Stimulated activated CD8-positive, alpha-beta memory T cell treated with anti-CD3 and anti-CD28 coated beads, Interleukin-7, amount 100 ng/mL, for 24 hours (primary cell): Measurements from ENCODE around the gene OSGIN1.

Source experiments
- DNase-seq: peaks from one replicate; pipeline ENCODE4 v3.0.0-alpha.2; 2020; ENCODE audit warnings: low read depth

OSGIN1 gene

DNA sequence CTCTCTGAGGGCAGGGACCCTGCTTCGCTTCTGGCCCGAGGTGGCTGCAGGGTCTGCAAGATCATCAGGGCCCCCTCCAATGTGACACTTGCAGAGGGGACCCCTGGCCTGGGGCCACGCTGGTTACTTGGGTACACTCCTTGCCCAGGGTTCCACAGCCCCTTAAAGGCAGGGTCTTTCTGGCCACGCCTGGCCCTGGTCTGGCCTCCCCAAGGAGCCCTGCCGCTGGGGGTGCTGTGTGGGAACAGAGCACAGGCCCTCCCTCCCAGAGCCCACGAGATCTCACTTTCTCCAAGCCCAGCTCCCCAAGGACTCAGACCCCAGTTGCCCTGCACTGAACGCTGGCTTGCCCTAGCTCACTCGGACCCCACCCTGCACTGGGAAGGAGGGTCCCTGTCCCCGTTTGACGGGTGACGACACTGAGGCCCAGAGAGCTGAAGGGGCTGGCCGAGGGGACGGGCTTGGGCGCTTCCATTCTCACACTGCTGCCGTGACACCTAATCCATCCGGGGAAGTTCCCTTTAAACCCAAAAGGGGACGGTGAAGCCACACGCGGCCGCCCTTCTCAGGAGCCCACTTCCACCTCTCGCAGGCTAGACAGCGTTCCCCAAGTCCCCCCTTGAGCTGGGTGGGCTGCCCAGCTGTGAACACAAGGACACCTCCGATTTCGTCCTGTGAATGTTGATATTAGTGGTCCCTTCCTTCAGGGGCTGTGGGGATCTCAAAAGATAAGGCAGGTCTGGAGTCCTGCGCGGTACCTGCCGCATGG lies 26.9 kb upstream of the OSGIN1 start:
- DNase-seq, result no peak

DNA sequence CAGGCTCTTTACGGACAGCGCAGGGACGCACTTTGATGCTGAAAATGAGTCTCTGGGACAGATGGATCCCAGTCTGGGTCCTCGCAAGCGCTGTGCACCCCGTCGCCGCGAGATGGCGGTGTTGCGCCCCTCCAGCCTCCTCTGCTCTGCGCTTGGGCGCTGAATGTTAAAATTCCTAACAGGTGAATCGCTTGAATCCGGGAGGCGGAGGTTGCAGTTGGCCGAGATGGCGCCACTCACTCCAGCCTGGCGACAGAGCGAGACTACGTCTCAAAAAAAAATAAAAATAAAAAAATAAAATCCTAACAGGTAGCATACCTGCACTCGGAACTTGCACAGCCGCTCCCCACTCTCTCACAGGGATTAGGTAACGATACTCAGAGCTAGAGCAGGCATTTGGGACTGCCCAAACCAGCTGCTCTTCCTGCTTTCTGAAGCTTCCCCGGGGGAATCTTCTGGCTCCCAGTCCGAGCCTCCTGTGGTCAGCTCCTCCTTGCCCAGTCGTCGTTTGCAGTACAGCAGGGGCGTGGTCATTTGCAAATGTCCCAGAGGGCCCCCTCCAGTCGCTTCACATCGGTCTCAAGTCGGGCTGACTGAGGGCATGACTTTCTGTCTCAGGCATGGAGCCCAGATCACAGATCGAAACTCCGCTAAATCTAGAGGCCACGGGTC lies 26.2 kb upstream of the OSGIN1 start:
- peak; percentile 43 for DNase-seq

DNA sequence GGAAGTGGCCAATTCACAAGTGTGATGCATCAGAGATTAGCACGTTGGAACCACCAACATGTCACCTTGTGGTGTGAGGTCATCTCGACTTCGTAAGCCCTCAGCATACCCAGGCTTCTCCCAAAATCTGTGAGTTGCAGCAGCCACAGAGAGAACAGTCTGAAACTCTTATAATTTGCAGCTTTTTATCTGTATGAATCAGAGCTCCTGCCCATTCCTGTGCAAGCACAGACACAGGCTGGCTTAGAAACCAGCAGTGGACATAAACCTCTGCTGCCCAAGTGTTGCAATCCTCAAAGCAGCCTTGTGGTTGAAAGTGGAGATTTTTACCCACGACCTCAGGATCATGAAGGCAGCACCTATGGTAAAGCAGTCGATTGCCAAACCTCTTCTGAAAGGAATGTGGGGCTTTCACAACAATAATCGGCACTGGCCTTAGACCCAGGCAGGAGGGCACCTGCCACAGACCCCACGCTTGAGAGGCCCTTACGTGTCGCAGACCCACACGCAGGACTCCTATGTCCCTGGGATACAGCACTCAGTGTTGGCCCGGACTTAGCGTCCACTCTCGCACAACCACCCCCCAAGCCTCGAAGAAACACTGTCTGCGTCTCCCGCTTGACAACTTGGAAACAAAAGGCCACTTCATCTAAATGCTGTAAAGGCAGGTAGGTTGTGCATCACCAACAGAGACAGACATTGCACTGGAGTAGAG lies 24.5 kb upstream of the OSGIN1 start:
- no peak for DNase-seq

DNA sequence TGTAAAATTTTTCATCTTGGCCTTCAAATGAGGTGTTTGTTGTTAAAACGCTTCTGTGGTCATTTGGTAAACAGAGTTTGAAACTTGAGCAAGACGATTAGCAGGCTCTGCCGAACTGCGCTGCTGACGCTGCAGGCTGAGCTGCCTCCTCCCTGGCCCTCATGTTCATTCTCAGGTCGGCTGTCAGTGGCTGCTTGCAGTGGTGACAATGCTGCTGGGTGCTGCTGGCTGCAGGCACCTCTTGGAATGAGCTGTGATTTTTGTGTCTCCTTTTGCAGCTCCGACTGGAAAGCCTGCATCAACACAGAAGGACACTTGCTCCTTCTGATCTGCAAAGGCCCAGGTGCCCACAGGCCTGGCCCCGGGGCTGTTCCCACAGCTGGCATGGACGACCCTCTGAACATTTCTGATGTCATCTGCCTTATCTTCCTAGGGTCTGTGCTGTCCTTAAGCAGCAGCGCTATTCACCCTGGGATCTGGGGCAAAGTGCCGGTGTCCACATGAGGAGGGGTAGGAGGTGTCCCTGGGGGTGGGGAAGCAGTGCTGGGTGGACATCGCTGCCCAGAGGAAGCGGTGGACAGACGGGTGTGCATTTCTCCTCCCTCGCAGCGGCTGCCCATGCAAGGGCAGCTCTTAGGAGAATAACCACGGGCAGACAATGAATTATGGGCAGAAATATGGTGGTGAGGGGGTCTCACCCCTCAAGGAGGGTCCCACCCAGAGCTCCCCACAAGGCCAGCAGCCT lies 23.1 kb upstream of the OSGIN1 start:
- DNase-seq, result no peak

DNA sequence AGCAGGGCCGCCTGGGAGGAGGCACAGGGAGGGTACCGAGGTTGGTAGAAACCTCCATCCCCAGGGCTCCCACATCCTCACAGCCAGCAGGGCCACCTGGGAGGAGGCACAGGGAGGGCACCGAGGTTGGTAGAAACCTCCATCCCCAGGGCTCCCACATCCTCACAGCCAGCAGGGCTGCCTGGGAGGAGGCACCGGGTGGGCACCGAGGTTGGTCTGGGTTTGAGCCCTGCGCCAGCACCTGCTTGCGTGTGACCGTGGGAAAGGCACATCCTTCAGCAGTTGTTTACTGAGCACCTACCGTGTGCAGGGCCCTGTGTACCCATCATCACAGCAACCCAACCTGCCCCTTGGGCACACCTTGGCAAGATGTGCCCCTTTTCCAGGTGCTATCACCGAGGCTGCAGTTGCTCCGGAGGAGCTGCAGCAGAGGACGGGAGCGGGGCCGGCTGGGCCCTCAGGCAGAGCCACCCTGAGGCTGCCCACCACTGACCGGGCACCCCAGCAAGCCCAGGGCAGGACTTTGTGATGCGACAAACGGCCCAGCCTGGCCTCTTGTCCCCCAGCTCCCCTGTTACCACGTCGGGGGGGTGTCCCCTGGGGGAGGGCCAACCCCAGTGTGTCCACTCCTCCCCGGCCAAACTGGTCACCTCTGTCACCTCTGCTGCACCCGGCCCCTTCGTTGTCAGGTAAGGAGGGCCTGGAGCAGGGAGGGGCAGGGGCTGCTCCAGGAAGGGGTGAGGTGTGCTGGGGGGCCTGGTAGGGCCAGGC lies 22.1 kb upstream of the OSGIN1 start:
- no peak for DNase-seq

DNA sequence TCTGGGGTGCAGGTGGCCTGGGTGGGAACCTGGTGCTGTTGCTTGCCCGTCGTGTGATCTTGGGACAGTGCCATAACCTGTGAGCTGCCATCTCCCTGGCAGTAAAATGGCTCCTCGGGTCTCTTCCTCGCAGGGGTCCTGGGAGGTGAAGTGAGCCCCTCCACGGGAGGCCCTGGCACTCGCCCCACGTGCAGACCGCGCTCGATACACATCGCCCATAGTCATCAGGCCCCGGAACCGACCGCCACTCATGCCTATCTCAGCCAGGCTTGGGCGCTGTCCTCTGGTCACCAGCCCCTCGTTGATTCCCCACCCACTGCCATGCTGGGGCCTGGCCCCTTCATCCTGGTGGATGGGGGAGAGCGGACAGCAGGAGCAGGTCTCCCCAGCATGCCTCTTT lies 21.5 kb upstream of the OSGIN1 start:
- no peak for DNase-seq

DNA sequence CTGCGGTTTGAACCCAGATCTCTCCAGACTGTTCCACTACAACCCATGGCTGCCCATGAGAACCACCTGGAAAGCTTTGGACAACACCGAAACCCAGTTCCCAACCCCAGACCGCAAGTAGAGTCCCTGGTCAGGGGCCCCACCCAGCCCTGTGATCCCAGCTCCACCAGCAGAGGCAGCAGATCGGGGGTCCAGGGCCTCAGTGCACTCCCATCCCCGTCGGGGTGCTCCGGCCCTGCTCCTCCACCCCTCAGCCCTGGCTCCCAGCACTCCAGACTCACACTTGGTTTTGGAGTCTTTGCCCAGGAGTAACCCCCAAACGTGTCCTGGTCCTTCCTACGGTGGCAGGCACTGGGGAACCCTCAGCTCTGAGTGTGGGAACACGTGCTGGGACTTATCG lies 20.7 kb upstream of the OSGIN1 start:
- DNase-seq, result no peak

DNA sequence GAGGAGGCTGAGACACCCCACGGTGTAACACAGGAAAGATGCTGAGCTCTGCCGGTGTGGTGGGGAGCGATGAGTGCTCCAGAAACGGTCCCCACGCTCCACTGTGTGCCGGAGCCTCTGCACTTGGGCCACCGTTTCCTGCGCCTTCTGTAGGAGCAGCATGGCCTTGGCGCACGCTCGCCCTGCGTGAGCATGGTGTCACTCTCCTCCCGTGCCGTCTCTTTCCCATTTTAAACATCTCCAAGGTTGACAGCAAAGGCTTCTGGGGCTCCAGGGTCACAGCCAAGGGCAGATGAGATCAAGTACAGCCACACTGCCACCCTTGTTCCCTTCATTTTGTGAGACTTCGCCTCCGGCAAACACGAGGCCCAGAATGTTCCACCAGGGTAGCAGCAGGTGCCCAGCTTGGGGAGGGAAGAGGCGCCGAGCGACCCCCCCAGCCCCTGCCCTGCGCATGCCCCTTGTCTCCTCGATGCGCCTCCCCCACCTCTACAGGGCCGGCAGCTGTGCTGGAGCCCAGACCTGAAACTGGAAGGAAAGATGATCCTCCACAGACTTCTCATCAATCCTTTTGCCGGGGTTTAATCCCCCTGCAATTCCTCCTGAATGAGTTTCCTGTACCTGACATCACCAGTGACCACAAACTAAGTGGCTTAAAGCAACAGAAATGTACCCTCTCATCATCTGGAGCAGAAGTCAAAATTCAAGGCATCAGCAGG lies 19.9 kb upstream of the OSGIN1 start:
- DNase-seq, result no peak

DNA sequence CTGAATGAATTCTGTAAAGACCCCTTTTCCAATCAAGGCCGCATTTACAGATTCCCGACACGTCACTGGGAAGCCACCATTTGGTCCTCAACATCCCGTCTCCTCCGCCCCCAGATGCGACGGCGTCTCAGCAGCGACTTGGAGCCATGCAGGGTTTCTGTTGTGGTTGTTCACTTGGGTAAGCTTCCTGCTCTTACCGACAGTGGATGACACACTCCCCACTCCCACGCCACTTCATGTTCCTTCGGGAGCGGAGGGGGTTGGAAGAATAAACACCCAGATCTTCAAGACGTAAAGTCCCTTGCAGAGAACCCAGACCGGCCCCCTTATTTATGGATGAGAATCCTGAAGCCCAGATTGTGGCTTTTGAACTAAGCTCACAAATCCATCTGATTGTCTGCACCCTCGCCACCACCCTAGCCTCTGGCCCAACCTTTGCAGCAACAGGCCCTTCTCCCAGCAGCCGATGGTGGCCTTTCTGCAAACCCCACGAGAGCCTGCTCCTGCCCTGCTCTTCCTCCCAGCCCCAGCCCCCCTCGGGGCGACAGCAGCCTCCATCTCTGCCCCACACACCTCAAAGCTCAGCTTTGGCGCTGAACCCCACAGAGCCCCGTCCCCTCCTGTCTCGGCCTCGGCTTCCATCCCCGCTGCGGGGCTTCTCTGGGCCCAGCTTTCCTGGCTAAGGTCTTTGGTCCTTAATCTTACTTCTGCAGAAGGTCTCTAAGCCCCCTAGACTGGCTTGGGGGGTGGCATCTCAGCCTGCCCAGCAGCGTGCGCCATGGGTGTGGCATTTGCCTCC lies 19.0 kb upstream of the OSGIN1 start:
- DNase-seq, result no peak

DNA sequence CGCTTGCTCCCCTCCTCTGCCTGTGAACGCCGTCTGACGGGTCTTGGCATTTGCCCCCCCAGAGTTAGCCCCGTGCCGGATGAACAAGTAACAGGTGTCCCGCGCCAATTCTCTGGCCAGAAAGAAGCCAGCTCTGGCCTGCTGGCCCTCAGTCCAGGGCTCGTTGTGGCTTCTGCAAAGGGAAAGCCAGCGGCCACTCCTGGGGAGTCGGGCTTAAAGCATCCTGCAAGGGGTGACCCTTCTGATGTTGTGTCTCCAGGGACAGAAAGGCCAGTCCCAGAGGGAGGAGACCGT lies 18.4 kb upstream of the OSGIN1 start:
- DNase-seq, result no peak

DNA sequence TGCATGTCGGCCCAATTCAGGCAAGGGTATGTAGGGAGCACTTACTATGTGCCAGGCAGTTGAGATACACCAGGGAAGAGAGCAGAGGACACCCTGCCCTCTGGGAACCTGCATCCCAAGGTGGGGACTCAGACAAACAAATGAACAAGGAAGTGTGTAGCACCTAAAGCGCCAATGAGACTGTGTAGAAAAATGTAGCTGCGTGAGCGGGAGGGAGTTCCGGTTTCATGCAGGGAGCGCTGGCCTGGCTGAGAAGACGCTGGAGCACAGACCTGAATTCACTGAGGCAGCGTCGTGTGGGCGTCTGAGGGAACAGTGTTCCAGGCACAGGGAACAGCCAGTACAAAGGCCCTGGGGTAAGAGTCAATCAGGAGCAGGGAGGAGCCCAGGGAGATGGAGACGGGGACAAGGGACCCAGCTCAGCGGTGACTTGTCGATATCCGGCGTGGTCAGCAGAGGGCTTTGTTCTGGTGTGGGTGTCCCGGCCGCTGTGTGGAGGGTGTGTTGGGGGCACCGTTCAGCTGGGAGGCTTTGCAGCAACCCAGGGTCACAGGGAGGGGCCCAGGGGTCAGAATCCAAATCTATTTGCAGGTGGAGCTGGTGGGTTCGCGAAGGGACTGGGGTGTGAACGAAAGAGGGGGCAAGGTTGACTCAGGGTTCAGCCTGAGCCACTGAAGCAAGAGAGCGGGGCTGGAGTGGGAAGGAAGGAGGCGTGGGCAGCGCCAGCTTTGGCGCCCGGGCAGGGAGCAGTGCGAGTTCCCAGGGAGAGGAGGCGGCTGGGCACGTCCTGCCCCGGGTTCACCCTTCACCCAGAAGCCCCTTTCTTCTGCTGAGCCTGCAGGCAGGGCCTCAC lies 17.8 kb upstream of the OSGIN1 start:
- no peak for DNase-seq

DNA sequence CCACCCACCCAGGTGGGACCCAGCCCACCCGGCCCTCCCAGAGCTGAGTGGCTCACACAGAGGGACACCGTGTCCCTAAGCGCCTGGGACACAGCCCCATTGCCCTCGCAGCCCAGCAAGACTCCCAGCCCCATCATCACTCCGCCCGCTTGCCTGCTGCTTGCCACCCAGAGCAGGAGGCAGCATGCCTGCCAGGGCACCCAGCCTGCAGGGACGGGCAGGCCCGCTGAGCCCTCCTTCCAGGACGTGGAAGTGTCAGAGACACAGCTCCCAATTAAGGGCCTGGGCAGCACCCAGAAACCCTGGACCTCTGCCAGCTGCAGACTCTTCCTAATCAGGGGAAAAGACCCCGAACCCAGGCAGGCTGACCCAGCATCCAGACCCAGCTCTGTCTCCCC lies 17.2 kb upstream of the OSGIN1 start:
- DNase-seq, result no peak

DNA sequence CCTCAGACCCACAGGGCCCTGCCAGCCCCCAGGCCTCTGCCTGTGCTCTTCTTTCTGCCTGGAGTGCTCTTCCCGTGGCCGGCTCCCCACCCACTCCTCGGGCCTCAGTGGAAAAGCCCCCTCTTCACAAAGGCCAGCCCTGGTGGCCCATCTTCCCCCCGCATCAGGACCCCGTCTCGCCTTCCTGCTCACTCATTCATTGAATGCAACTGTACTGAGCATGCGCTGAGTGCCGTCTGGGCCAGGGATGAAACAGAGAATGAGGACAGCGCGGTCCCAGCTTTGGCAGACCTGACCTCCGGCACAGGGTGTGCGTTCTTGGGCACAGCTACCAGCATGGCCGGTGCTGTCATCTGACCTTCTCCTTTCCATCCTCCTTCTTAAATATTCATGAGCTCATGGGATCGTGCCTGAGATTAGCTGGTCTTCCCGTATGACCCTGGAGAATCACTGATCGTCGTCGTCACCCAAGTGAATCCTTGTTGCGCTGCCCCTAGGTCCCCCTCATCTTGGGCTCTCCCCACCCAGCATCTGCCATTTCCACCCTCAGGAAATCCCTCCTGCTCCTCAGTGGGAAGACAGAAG lies 16.4 kb upstream of the OSGIN1 start:
- DNase-seq, result no peak

DNA sequence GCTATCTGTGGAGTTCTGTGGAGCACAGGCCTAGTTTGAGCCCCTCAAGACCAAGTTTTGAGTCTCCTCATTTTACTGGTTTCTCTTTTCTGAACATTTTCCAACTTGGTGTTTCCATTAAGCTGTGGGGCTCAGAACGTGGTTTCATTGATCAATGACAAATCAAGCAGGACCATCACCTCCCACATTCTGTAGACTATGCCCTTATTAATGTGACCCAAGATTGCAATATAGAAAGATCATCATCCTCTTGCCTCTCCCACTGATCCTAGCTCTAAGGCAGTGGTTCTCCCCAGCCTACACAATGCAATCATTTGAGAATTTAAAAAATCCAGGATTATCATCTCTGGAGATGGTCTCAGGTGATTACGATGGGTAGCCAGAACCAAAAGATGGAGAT lies 15.8 kb upstream of the OSGIN1 start:
- DNase-seq, result no peak

DNA sequence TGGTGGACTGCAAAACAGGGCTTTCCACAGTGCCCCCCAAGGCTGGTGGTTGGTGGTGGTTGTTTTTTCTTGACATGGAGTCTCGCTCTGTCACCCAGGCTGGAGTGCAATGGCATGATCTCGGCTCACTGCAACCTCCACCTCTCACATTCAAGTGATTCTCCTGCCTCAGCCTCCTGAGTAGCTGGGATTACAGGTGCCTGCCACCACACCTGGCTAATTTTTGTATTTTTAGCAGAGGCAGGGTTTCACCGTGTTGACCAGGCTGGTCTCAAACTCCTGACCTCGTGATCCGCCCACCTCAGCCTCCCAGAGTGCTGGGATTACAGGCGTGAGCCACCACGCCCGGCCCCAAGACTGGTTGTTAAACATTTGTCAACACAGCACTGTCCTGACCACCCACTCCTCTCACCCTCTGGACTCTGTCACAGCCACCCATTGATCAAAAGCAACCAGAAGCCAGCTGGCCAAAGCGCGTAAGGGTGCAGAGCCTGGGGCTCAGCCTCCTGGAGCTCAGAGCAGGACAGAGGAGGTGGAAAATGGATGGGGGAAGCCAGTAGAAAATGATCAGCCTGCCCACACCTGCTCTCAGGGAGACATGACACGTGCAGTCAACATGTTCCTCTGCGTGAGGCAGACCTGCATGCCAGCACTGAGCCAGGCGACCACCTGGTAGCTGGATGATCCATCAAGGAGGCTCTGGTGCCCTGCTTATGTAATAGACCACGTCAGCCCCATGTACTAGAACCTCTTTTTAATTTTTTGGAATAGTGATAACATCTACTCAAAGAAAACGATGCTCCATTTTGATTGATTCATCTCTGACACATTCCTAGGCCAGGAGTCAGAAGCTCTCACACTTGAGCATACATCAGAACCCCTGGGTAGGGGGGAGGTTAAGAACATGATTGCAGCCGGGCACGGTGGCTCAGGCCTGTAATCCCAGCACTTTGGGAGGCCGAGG lies 14.8 kb upstream of the OSGIN1 start:
- no peak for DNase-seq

DNA sequence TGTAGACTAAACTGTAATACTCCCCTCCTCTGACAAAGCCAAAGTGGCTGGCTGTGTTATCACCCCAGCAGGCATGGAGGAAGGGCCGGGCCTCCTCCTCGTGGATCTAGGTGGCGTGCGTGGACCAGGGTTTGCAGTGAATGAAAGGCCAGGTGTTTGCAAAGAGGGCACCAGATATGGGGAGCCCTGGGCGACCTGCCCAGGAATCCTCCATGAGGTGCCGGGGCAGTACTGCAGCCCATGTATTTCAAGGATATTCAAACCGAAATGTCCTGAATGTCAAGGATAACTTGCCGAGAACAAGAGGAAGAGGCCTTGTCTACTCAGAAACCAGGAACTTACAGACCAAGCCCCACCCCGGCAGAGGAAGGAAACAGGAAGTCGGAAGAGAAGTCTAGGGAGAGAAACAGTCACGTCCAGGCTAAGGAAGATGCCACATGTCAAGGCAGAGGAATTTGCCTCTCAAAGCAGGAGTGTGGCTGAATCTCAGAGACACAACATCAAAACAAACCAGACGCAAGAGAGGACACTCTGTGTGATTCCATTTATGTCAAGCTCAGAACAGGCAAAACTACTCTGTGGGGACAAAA lies 13.7 kb upstream of the OSGIN1 start:
- DNase-seq, result no peak

DNA sequence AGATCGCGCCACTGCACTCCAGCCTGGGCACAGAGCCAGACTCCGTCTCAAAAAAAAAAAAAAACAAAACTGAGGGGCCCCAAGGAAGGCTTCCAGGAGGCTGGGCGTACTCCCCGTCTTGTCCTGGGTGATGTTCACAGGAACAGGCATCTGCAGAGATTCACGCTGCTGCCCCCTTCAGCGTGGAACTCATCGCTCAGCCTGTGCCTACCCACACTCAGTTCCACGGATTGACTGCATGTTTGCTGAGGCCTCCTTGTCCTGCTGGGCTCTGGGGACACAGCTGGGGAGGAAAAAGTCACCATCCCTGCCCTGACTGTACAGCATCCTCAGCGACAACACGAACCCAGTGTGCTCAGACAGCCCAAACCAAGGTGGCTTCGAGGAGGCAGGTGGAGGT lies 12.9 kb upstream of the OSGIN1 start:
- DNase-seq, result no peak
